CD14-positive monocyte (primary cell): ENCODE results near the gene ISCA2. TPM values are rescaled to one million over a fixed set of nuclear protein-coding genes. Genes with fewer than 3 reads are reported as not detected.
A peak's percentile ranks its signal among the peaks of the same experiment; 100 is the strongest.

ENCODE experiments used
- DNase-seq, 3 donors: peaks; one replicate each; pipeline ENCODE4 v3.0.0-alpha.2; 2011 to 2022
- H2AFZ ChIP-seq: 2 replicates; pipeline ENCODE4 v1.6.0; 2012; ENCODE audit warnings: mild to moderate bottlenecking, low read depth, low read length, inconsistent platforms; ENCODE audit not compliant: insufficient read depth, poor library complexity, severe bottlenecking
- H3K27ac ChIP-seq, 2 donors: 1 replicate in 1 of 2; 2 replicates in 1 of 2; pipeline ENCODE4 v1.5.1; 2012 to 2013; ENCODE audit warnings: low read length in 2 of 2, control low read depth in 1 of 2, inconsistent platforms in 1 of 2, low read depth in 1 of 2, mild to moderate bottlenecking in 1 of 2
- H3K27me3 ChIP-seq, 2 donors: one replicate each; pipeline versions ENCODE4 v1.6.0 to v1.6.1; 2011 to 2013; ENCODE audit warnings: low read length in 2 of 2; ENCODE audit not compliant: control insufficient read depth in 2 of 2, insufficient read depth in 2 of 2
- H3K36me3 ChIP-seq, 2 donors: replicated peaks in 1 of 2; 1 replicate in 1 of 2; 2 replicates in 1 of 2; pipeline versions ENCODE4 v1.5.1 to v1.6.1; 2012 to 2013; ENCODE audit warnings: low read length in 2 of 2, control low read depth in 1 of 2, inconsistent platforms in 1 of 2, mild to moderate bottlenecking in 1 of 2; ENCODE audit not compliant: insufficient read depth in 2 of 2, control insufficient read depth in 1 of 2
- H3K4me1 ChIP-seq, 2 donors: 1 replicate in 1 of 2; 2 replicates in 1 of 2; pipeline versions ENCODE4 v1.5.1 to v1.6.1; 2012 to 2013; ENCODE audit warnings: low read length in 2 of 2, control low read depth in 1 of 2, inconsistent platforms in 1 of 2, mild to moderate bottlenecking in 1 of 2, moderate library complexity in 1 of 2; ENCODE audit not compliant: insufficient read depth in 2 of 2, control insufficient read depth in 1 of 2
- H3K4me2 ChIP-seq: replicated peaks from 2 replicates; pipeline ENCODE3; 2012; ENCODE audit warnings: low read length, moderate library complexity, mild to moderate bottlenecking; ENCODE audit not compliant: poor library complexity, severe bottlenecking; ENCODE audit errors: extremely low read depth
- H3K4me3 ChIP-seq, 3 experiments: fragments of 200-600 bp in 1 of 3; sonication (generic) in 1 of 3; replicated peaks in 1 of 3; 1 replicate in 2 of 3; 2 replicates in 1 of 3; pipeline ENCODE4 v1.5.1; 2011 to 2013; ENCODE audit warnings: low read length in 3 of 3, mild to moderate bottlenecking in 3 of 3, control low read depth in 2 of 3, low read depth in 2 of 3, inconsistent platforms in 1 of 3, moderate library complexity in 1 of 3
- H3K79me2 ChIP-seq: 2 replicates; pipeline ENCODE4 v1.6.0; 2012; ENCODE audit warnings: mild to moderate bottlenecking, control low read depth, inconsistent platforms, low read length, moderate library complexity; ENCODE audit not compliant: insufficient read depth
- H3K9ac ChIP-seq: 2 replicates; pipeline ENCODE4 v1.6.0; 2017; ENCODE audit warnings: low read length, mild to moderate bottlenecking; ENCODE audit not compliant: insufficient read depth, poor library complexity, severe bottlenecking
- H3K9me3 ChIP-seq, 2 donors: replicated peaks in 1 of 2; 1 replicate in 1 of 2; 2 replicates in 1 of 2; pipeline versions ENCODE4 v1.5.1 to v1.6.1; 2012 to 2013; ENCODE audit warnings: low read length in 2 of 2, control low read depth in 1 of 2; ENCODE audit not compliant: control insufficient read depth in 1 of 2, insufficient read depth in 1 of 2
- H4K20me1 ChIP-seq: 2 replicates; pipeline ENCODE4 v1.6.0; 2012; ENCODE audit warnings: mild to moderate bottlenecking, low read length, control low read depth, moderate library complexity; ENCODE audit not compliant: insufficient read depth
- H3K27ac Mint-ChIP-seq, 7 donors: one replicate each; pipeline ENCODE4 v1.8.0; 2020; ENCODE audit warnings: mild to moderate bottlenecking in 7 of 7, mixed read lengths in 7 of 7, moderate library complexity in 6 of 7, inconsistent platforms in 2 of 7
- H3K27me3 Mint-ChIP-seq, 3 donors: one replicate each; pipeline ENCODE4 v1.8.0; 2021 to 2022; ENCODE audit warnings: low read depth in 3 of 3, mild to moderate bottlenecking in 3 of 3, mixed read lengths in 3 of 3, moderate library complexity in 3 of 3, inconsistent platforms in 1 of 3
- H3K36me3 Mint-ChIP-seq, 2 donors: one replicate each; pipeline ENCODE4 v1.8.0; 2020; ENCODE audit warnings: mixed read lengths in 2 of 2, inconsistent platforms in 1 of 2, mild to moderate bottlenecking in 1 of 2
- H3K4me1 Mint-ChIP-seq: one replicate; pipeline ENCODE4 v1.8.0; 2020; ENCODE audit warnings: mild to moderate bottlenecking, mixed read lengths
- H3K4me3 Mint-ChIP-seq, 2 donors: one replicate each; pipeline ENCODE4 v1.8.0; 2020; ENCODE audit warnings: mild to moderate bottlenecking in 2 of 2, mixed read lengths in 2 of 2, moderate library complexity in 1 of 2
- H3K9me3 Mint-ChIP-seq, 7 donors: one replicate each; pipeline ENCODE4 v1.8.0; 2020 to 2022; ENCODE audit warnings: mixed read lengths in 7 of 7, mild to moderate bottlenecking in 6 of 7, moderate library complexity in 6 of 7, inconsistent platforms in 2 of 7
- CTCF ChIP-seq: fragments of 200-600 bp; IDR thresholded peaks from one replicate; pipeline ENCODE4 v1.8.0; 2022; ENCODE audit warnings: antibody characterized with exemption, mild to moderate bottlenecking
- WGBS: methylation state at CpG from one replicate; pipeline ENCODE4 v1.1.5; 2013; ENCODE audit warnings: missing lambda C conversion rate; ENCODE audit not compliant: insufficient coverage; 5-methylcytosine and 5-hydroxymethylcytosine counted together
- intact Hi-C, 2 donors: fragments of 100-400 bp; cut with micrococcal nuclease; formaldehyde crosslinking; loops; one replicate each; pipeline versions ENCODE4 v1.15.0 to v1.15.1; 2023
- polyA plus RNA-seq, 3 donors: library from polyadenylated mRNA; depleted of rRNA in 1 of 3; unstranded in 2 of 3; stranded (reverse) in 1 of 3; fragments of 300-500 nt in 2 of 3; fragments of >200 nt in 1 of 3; fragmentation: Illumina TruSeq in 2 of 3; gene quantifications; 1 replicate in 2 of 3; 2 replicates in 1 of 3; pipeline ENCODE4 v1.2.3, GENCODE V29; 2012 to 2021

ISCA2 gene
- polyA plus RNA-seq, 3 donors, result 6.1 to 61.7 (median 55.9) TPM

- H3K4me1 ChIP-seq, result peaks cover 56 to 73% of the 10 kb centered on the region in 2 donors
Measured at GRCh38 chr14:74488786-74489397, 4.7 kb upstream of the ISCA2 start.

GRCh38 chr14:74490486-74490885 is 3.1 kb upstream of the ISCA2 start:
- intact Hi-C loops, result loop anchor here (5.0 kb wide), 1 partner anchor 403 kb away; no protein-coding TSS in a partner anchor

More at GRCh38 chr14:74488786-74489397, 4.7 kb upstream of the ISCA2 start:
- H4K20me1 ChIP-seq, result peaks cover 89% of the 10 kb centered on the region
- H3K9ac ChIP-seq, result no peak overlapping the region
- Mint-ChIP-seq H3K9me3 (no peaks in the 10 kb centered on the region), H3K4me1 (peaks cover 55% of the 10 kb centered on the region), H3K27me3 (peaks cover 0 to 1% (median 0%) of the 10 kb centered on the region in 3 donors), H3K36me3 (peaks cover 34 to 40% of the 10 kb centered on the region in 2 donors), H3K27ac (peak overlapping the region; percentile 76 to 93 (median 89)), H3K4me3 (peak overlapping the region in 1 of 2 donors; percentile 30)
- H3K27ac ChIP-seq, result peak overlapping the region in 1 of 2 donors; percentile 82
- intact Hi-C loops, result no loop called here
- H3K4me3 ChIP-seq, result peak overlapping the region in 1 of 3 experiments; percentile 35
- peak overlapping the region; percentile 35 for H3K4me2 ChIP-seq
- H2AFZ ChIP-seq, result no peak overlapping the region
- H3K27me3 ChIP-seq, result no peaks in the 10 kb centered on the region
- H3K79me2 ChIP-seq, result peaks cover 70% of the 10 kb centered on the region
- TF ChIP-seq CTCF, result no peak
- H3K9me3 ChIP-seq, result no peaks in the 10 kb centered on the region
- peaks cover 21 to 26% of the 10 kb centered on the region in 2 donors for H3K36me3 ChIP-seq
- DNase-seq, result peak; percentile 86 to 92 (median 91)

More at GRCh38 chr14:74490486-74490885, 3.1 kb upstream of the ISCA2 start:
- H3K4me1 Mint-ChIP-seq, result peaks cover 63% of the 10 kb centered on the region
- WGBS, result no CpG with 5 or more reads among the region's 1 CpG
- Histone ChIP-seq H3K4me1 (peaks cover 69 to 86% of the 10 kb centered on the region in 2 donors), H3K36me3 (peaks cover 8 to 10% of the 10 kb centered on the region in 2 donors), H3K27ac (no peak overlapping the region), H3K9me3 (no peaks in the 10 kb centered on the region), H3K27me3 (no peaks in the 10 kb centered on the region), H4K20me1 (peaks cover 73% of the 10 kb centered on the region), H3K4me3 (no peak overlapping the region), H2AFZ (no peak overlapping the region), H3K9ac (no peak overlapping the region), H3K79me2 (peaks cover 81% of the 10 kb centered on the region), H3K4me2 (no peak overlapping the region)
- H3K36me3 Mint-ChIP-seq, result peaks cover 21 to 24% of the 10 kb centered on the region in 2 donors
- H3K27ac Mint-ChIP-seq, result peak overlapping the region in 1 of 7 donors; percentile 32
- no peak for DNase-seq
- H3K27me3 Mint-ChIP-seq, result peaks cover 0 to 1% (median 0%) of the 10 kb centered on the region in 3 donors
- no peaks in the 10 kb centered on the region for H3K9me3 Mint-ChIP-seq
- TF ChIP-seq CTCF, result no peak
- no peak overlapping the region for H3K4me3 Mint-ChIP-seq
